Stimulated activated CD4-positive, alpha-beta T cell treated with anti-CD3 and anti-CD28 coated beads, Interleukin-2, amount 100 ng/mL, for 24 hours (primary cell): ENCODE measurements around the gene CALM1.

ENCODE experiments used
- DNase-seq, 2 donors: peaks; one replicate each; pipeline ENCODE4 v3.0.0-alpha.2; 2020

Gene CALM1

DNA sequence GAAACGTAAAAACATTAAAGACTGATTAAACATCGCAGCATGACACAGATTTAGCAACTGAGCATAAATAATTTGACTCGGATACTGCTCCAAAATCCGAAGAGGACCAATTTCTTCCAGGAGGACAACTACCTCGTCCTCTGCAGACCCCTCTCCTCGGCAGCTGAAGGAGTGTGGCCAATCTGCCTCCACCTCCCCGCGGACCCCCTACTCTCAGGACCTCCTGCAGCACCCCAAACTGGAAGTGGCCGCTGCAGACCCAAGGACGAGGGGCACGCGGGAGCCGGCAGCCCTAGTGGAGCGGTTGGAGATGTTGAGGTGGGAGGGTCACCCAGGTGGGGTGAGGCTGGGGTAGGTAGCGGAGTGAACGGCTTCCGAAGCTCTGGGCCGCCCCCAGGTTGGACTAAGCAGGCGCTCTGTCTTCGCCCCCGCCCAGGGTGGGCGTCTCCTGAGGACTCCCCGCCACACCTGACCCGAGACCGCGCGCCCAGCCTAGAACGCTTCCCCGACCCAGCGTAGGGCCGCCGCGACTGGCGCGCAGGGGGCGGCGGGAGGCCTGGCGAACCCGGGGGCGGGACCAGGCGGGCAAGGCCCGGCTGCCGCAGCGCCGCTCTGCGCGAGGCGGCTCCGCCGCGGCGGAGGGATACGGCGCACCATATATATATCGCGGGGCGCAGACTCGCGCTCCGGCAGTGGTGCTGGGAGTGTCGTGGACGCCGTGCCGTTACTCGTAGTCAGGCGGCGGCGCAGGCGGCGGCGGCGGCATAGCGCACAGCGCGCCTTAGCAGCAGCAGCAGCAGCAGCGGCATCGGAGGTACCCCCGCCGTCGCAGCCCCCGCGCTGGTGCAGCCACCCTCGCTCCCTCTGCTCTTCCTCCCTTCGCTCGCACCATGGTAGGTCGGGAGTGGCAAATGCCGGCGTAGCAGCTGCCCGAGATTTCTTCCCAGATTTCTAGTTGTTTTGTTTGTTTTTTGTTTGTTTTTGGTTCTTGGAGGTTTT, at the start of gene CALM1:
CALM1 (plus strand) TSS at position 689 of the 999 bp plus-strand sequence; CDS start at position 891, 202 bp downstream.
- peak; percentile 95 to 97 for DNase-seq

GRCh38 chr14:90348270-90348669, 48.6 kb upstream of the CALM1 start:
- DNase-seq, result no peak

- peak in 1 of 2 donors; percentile 5 for DNase-seq
Measured at GRCh38 chr14:90349739-90350138, 47.1 kb upstream of the CALM1 start.

DNA sequence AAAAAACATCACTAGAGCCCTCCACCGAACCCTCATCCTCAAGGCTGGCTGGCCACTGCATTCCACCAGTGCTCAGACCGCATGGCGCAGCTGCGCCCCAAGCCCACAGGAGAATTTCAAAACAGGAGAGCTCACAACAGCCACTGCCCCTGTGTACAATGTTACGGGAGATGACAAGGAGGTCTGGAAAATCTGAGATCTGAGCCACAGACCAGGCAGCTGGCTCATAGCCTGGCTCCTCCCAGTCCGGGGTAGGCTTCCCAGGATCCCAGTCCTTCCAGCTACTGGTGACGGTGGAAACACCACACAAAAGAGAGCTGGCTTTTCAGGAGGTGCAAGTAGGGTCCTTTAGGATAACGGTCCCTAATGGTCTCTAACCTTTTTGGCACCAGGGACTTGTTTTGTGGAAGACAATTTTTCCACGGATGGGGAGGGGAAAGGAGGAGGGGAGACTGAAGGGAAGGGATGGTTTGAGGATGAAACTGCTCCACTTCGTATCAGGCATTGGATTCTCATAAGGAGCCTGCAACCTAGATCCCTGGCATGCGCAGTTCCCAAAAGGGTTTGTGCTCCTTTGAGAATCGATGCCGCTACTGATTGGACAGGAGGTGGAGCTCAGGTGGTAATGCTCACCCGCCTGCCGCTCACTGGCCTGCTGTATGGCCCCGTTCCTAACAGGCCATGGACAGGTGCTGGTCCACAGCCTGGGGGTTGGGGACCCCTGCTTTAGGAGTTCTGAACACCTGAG, 42.1 kb upstream of the CALM1 start:
- DNase-seq, result no peak

DNA sequence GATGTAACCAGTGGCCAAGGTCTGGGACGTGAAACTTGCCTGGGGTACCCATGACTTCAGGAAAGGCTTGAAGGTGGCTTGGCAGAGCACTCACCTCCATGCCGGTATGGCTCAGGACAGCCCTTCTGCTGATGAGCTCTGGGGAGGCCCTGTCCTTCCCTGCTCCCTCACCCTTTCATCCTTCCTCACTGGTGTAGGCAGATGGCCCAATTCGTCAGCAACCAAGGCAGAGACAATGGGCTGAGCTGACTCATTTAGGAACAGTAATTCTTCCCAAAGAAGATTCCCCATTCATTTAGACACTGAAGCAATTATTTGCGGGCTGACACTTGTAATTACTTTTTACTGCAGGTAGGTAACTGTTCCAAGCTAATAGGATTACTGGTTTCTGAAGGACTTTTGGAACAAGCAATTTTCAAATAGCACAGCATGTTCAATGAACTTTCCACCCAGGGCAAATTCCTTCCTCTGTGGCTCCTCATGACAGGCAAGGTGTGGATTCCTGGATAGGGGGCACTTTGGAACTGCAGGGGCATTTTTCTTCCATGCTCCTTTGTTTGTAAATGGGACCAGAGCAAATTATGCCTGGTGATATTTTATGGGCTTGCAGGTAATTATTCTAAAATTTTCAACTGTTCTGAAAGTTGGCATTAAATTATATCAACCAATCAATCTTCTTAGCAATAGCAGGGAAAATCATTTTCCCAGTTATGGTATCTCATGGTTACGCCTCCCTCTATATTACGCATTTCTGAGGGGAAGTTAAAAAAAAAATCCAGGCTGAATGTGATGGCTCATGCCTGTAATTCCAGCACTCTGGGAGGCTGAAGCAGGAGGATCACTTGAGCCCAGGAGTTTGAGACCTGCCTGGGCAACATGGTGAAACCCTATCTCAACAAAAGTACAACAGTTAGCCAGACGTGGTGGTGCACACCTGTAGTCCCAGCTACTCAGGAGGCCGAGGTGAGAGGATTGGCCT, 41.0 kb upstream of the CALM1 start:
- no peak for DNase-seq

GRCh38 chr14:90356925-90357324, 39.9 kb upstream of the CALM1 start:
- DNase-seq, result no peak

DNA sequence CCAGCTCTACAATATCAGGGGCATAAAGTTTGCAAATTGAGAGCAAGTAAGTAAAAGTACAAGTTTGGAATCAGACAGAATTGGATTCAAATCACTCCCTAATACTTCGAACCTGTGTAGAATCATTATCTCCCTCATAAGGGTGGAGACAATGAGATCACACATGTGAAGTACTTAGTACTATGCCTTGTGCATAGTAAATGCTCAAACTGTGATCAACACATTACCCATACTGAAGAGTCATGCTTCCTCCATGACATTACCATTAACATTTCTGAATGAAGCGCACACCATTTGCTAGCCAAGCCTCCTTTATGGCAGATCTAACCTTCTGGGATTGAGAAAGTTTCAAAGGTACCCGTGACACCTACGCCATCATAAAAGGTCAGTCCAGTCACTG, 38.5 kb upstream of the CALM1 start:
- DNase-seq, result no peak

GRCh38 chr14:90361865-90362557, 34.8 kb upstream of the CALM1 start:
- DNase-seq, result no peak

DNA sequence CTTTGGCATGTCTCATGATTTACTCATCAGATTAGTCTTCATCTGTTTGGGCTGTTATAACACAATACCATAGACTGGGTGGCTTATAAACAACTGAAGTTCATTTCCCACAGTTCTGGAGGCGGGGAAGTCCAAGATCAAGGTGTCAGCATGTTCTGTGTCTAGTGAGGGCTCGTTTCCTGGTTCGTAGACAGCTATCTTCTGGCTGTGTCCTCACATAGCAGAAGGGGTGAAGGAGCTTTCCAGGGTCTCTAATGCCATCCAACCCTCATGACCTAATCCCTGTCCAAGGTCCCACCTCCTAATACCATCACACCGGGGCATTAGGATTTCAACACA, 34.3 kb upstream of the CALM1 start:
- no peak for DNase-seq

DNA sequence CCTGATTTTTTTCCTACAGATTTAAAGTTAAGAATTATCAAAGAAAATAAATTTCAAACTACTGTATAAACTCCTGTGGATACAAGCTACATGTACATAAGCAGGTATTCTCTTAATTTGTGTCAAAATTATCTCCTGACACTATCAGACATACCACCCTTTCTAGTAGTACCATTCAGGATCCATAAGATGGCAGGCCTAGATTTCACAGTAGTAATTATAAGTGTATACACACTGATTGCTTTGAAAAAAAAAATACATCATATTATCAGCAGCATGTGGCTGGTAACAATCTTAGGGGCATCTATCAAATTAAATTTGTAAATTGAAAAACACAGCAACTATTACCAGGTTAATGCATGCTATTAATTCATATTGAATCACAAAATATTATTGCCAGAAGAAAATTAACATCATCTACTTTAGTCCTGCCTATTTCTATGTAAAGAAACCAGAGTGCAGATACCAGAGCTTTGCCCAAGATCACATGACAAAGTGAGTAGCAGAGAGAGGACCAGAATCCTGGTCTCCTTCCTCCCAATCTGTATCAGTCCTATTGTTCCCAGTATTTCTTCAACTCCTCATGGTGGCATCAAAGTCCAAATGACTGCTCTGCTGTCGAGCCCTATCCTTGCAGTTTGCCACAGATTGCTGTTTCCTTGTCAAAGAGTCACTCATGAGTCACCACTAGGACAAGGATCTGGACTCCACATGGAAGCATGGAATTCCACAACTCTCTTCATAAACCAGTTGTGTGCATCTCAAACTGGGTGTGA, 27.7 kb upstream of the CALM1 start:
- DNase-seq, result no peak

DNA sequence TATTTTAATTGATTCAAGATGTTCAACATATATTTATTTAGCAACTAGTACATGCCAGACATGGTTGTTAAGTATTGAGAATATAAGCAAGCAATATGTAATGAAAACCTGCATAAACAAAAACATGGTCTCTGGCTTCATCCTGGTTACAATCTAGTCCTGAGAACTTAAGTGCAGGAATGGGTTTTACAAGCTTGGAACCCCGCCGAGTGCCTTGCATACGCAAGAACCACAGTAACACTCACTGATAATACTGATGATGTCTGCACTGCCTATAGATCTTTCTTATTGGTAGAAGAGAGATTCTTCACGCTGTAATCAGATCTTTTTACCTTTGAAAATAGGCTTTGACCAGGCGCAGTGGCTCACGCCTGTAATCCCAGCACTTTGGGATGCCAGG, 22.9 kb upstream of the CALM1 start:
- no peak for DNase-seq

DNA sequence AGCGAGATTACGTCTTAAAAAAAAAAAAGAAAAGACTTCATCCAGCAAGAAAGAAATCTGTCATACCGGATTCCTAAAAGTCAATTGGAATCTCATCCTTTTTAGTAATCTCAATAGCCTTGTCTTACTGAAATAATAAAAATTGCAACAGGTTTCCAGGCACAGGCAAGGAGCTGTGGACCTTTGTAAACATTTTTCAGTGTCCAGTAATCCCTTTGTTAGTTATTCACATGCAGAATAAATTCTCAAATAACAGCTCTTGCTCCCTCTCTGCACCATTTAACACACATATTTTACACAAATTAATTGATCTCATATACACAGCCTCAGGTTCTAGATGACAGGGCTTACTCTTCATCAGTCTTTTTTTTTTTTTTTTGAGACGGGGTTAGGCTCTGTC, 22.0 kb upstream of the CALM1 start:
- DNase-seq, result no peak

- DNase-seq, result no peak
Measured at GRCh38 chr14:90375934-90376333, 20.9 kb upstream of the CALM1 start.

GRCh38 chr14:90378249-90378648, 18.6 kb upstream of the CALM1 start:
- no peak for DNase-seq

GRCh38 chr14:90379106-90379505, 17.7 kb upstream of the CALM1 start:
- no peak for DNase-seq

DNA sequence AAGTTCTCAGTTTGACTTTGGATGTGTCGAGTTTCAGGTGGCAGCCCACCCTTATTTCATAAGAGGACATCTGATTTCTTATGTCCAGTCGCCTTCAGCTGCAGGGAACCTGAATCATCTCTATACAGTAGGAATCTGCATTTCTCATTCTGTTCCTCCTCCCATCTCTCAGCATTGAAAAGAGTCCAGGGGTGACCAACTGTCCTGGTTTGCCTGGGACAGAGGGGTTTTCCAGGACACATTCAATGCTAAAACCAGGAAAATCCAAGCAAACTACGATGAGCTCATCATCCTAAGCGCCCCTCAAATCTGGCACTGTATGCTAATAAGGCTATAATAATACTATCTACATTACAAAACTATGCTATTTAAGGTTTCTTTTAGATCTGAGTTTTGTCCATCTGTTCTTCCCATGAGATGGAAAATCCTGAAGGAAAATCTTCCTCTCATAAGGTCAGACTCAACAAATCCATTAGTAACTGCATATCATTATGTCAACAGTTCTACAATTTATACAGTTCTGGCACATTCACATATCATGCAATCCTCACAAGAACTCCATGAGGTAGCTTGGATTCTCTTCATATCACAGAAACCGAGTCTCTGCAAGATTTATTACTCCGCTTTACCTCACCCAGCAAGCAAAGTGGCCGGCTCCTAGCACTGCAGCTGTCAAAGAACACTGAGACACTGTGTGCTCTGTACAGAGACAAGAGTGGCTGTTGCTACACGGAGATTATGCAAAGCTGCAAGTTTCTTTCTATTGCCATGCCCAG, 15.6 kb upstream of the CALM1 start:
- DNase-seq, result no peak

- DNase-seq, result peak; percentile 30 to 34
Measured at GRCh38 chr14:90381999-90382451, 14.8 kb upstream of the CALM1 start.

DNA sequence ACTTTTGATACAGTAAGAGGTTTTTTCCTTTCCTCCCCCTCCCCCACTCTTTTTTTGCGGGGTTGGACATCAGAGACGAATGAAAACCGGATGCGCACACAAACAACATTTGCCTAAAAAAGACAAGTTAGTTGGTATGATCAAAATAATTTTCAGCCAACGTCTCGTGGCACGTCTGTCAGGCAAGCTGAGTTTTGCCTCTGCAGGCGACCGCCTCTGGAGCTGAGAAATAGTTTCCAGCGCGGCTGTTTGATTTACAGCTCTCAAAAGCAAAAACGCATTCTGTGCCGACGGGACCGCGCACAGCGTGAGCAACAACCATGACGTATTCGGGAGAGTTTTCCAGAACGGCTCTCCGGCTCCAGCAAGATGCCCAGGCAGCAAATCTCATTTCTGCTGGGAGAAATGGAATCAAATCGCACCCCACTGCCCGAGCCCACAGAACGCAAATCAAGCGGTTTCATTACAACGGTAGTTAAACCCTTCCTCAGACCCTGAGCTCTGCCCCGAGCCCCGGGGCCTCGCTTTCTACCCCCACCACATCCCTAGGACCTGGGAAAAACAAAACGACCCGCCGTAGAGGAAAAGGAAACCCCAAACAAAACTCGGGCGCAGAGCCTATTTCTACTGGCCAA, 14.2 kb upstream of the CALM1 start:
- DNase-seq, result peak; percentile 71 to 76

DNA sequence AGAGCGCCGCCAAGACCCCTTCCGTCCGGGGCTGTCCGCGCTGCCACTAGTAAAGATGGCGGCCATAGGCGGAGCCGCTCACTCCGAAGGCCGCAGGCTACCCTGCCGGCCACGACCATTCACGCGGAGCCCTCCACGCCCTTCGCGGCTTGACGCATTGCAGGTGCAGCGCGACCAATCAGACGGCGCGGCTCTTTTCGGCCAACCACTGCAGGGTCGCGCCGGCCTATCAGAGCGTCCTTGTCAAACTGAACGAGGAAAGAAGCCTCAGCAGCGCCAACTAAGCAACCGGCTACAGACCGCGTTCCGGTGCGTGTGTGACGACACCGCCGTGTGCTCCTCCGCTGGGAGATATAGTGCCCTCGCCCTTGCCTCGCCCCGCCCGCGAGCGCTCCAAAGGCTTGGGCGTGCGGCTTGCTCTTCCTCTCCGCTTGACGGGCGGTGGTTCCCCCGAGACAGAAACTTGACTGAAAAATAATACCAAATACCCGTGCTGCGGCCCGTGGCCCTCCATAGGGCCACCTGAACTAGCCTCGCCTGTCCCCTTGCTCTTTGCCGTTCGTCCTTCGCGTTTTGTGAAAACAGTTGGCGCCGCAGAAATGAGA, 13.6 kb upstream of the CALM1 start:
- DNase-seq, result peak; percentile 97
